NB4 (cell line): ENCODE results near the gene CCNB2.

Experiments
- MYC ChIP-seq: IDR thresholded peaks from 2 replicates; pipeline ENCODE4 v1.6.1; 2011; ENCODE audit warnings: low read depth, low read length
- POLR2A ChIP-seq: IDR thresholded peaks from 2 replicates; pipeline ENCODE4 v1.6.1; 2011; ENCODE audit warnings: mild to moderate bottlenecking; ENCODE audit not compliant: insufficient read length; ENCODE audit errors: extremely low read depth
- TF ChIP-seq, protein P1 (sequence below): IDR thresholded peaks from one replicate; pipeline ENCODE4 v1.5.1; 2012; ENCODE audit warnings: low read depth, low read length
- TF ChIP-seq, protein P2 (sequence below): IDR thresholded peaks from 2 replicates; pipeline ENCODE4 v1.6.1; 2011; ENCODE audit warnings: low read depth, low read length

DNA sequence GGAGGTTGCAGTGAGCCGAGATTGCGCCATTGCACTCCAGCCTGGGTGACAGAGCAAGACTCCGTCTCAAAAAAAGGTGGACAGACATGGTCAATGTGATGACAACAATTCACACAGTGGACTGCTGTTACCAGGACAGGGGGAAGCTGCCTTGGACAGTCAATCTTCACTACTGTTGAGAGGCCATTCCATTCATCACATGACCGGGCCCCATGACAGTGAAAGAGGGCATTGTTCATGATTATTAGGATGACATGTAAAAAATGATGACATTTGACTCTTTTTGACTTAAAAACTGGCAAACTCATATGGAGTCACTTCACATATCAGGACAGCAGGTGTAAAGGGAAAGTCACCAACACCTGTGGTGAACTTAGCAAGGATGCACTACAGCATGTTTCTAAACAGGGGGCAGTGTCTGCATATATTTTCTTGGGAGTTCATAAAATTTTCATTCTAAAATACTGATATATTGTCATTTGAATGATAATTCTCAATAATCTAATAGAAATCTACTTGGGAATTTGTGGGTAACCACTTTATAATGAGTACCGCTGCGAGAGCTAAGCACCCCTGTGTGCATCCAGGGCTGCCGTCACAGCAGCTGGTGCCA lies 67.4 kb downstream of the CCNB2 start:
- TF ChIP-seq, protein P1, sequence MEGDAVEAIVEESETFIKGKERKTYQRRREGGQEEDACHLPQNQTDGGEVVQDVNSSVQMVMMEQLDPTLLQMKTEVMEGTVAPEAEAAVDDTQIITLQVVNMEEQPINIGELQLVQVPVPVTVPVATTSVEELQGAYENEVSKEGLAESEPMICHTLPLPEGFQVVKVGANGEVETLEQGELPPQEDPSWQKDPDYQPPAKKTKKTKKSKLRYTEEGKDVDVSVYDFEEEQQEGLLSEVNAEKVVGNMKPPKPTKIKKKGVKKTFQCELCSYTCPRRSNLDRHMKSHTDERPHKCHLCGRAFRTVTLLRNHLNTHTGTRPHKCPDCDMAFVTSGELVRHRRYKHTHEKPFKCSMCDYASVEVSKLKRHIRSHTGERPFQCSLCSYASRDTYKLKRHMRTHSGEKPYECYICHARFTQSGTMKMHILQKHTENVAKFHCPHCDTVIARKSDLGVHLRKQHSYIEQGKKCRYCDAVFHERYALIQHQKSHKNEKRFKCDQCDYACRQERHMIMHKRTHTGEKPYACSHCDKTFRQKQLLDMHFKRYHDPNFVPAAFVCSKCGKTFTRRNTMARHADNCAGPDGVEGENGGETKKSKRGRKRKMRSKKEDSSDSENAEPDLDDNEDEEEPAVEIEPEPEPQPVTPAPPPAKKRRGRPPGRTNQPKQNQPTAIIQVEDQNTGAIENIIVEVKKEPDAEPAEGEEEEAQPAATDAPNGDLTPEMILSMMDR: no peak
- TF ChIP-seq, protein P2, sequence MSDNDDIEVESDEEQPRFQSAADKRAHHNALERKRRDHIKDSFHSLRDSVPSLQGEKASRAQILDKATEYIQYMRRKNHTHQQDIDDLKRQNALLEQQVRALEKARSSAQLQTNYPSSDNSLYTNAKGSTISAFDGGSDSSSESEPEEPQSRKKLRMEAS: no peak
- TF ChIP-seq POLR2A (no peak), MYC (no peak)
